HG03571 (cell line): ENCODE data around the gene HCRT.
"Not testable (repeated sequence)": the region's sequence is repeated elsewhere in the genome, so short reads cannot be mapped to it uniquely, and the experiment has no call there.

Source experiments
- ATAC-seq: cut with Tn5 transposase; IDR thresholded peaks from one replicate; pipeline ENCODE4 v1.9.1; 2021; ENCODE audit not compliant: unreplicated experiment

HCRT gene

DNA sequence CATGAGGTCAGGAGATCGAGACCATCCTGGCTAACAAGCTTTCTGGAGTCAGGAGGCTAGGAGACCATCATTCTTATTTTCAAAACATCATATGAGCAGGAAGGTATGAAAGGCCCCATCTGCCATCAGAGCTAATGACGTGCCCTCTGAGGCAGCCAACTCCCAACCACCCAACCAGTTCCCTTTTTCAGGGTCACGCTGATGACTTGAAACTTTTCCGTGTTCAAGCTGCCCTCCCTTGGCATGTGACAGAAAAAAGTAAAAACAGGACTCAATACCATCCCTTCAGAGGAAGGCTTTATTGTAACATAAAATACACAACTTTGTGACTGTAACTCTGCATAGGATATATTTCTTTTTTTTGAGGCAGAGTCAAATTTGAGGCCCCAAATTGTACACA, 13.6 kb upstream of the HCRT start:
- ATAC-seq: no peak

DNA sequence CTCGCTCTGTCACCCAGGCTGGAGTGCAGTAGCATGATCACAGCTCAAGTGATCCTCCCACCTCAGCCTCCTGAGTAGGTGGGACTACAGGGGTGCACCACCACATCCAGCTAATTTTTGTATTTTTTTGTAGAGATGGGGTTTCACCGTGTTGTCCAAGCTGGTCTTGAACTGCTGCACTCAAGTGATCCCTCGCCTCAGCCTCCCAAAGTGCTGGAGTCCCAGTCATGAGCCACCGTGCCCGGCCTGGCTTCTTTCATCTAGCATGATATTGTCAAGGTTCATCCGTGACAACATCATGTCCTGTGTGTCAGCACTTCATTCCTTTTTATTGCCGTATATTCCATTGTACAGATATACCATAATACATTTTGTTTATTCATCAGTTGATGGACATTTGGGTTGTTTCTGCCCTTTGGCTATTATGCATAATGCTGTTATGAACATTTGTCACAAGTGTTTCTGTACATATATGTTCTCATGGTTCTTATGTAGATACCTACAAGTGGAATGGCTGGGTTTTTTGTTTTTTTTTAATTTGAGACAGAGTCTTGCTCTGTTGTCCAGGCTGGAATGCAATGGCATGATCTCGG, 12.4 kb upstream of the HCRT start:
- ATAC-seq: no peak

DNA sequence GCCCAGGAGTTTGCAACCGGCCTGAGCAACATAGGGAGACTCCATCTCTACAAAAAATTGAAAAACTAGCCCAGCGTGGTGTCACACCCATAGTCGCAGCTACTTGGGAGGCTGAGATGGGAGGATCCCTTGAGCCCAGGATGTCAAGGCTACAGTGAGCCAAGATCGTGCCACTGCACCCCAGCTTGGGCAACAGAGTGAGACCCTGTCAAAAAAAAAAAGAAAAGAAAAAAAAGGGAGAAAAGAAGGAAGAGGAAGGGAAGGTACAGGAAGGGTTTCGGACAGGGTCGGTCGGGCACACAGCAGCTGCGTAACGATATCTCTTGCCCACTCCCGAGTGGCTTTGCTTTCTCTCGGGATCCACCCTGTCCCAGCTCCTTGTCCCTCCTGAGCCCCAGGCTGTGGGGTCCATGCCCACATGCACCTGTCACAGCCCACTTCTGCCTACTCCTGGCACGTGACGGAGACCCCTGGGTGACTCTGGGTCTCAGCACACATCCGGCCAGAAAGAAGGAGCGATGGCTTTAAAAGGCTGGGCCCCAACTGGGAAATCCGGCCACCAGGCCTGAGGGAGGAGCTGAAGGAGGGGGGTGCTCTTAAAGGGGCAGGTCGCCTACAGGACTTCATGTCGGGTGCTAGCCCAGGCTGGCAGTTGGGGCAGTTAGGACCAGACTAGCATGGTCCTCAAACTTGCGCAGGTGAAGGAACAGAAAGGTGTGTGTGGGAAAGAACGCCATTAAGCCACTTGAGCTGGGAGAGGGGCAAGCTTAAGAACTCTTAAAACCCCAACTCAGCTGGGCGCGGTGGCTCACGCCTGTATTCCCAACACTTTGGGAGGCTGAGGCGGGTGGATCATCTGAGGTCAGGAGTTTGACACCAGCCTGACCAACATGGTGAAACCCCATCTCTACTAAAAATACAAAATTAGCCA, 9.0 kb upstream of the HCRT start, which contains the start of gene GHDC:
GHDC (minus strand) TSS at position 526 of the 931 bp plus-strand sequence. CDS start 913 bp downstream, outside the sequence.
- ATAC-seq: peak; percentile 63

DNA sequence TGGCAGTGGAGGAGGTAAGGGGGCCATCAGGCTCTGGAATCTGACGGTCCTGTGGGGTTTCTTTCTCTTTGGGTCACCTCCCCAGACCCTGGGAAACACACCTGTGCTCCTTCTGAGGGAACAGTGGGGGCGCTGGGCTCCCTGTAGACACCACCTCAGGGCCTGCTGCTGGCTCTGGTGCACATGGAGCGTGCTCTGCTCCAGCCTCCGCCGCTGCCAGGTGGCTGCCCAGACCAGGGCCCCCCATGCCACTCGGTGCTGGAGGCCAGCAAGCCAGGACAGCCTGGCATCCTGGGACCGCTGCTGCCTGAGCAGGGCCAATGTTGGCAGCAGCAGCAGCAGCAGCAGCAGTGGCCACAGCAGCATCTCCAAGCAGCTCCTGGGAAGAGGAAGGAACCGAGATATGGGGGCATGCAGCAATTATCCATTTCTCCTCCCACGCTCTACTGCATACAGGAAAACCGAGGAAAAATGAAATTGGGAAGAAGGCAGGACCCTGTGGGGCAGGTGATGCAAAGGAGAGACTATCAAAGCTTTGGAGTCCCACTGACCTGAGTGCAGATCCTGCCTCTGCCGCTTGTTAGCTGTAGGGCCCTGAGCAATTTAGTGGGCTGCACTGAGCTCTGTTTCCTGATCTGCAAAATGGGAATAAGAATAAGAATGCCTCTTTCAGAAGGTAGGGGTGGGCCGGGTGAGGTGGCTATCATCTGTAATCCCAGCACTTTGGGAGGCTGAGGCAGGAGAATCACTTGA, 8.1 kb upstream of the HCRT start:
- no peak for ATAC-seq

DNA sequence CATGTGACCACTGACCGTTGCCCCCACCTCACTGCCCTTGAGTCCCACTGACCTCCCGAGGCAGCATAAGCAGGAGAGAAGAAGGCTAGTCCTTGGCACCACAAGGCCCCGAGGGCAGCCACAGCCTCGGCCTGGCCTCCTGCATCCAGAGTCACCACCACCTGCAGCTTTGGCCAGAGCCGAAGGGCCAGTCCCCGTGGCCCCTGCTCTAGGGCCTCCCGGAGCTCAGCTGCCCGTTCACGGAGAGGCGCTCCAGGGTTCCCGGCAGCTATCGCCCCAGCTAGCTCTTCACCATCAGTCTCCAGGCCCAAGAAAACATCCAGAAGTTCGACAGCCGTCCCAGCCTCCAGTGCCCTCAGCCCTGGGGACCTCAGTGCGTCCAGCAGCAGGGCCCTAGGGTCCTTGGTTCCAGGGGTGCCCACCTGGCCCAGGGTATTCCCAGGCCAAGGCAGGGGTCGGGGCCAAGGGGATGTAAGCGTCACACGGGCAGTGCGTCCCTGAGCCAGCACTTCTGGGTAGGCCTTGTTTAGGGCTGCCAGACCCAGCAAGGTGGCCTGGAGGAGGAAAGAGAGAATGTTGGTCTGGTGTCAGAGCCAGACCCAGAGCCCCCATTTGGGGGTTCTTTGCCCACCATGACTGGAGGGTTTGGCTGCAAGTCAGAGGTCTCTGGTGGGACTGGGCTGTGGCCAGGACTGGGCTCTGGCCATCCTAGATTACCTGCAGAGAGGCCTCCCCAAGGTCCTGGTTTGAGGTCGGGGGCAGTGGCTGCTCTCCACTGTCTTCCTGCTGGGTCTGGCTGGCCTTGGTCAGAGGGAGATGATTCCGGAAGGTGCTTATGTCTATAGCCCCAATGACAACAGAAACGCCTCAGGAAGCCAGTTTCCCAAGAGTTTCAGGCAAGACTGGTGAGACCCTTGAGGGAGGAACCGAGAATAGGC, 7.2 kb upstream of the HCRT start:
- ATAC-seq: no peak

DNA sequence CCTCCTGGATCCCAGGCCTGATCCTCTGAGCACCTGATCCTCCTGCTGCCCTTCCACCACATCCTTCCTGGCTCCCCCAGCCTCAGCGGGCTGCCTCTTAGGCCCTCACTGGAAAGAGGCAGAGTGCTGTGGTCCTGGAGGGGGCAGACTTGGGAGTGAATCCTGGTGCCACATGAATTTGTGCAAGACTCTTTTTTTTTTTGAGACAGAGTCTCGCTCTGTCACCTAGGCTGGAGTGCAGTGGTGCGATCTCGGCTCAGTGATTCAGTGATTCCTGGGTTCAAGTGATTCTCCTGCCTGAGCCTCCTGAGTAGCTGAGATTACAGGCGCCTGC, 6.0 kb upstream of the HCRT start:
- ATAC-seq: no peak

DNA sequence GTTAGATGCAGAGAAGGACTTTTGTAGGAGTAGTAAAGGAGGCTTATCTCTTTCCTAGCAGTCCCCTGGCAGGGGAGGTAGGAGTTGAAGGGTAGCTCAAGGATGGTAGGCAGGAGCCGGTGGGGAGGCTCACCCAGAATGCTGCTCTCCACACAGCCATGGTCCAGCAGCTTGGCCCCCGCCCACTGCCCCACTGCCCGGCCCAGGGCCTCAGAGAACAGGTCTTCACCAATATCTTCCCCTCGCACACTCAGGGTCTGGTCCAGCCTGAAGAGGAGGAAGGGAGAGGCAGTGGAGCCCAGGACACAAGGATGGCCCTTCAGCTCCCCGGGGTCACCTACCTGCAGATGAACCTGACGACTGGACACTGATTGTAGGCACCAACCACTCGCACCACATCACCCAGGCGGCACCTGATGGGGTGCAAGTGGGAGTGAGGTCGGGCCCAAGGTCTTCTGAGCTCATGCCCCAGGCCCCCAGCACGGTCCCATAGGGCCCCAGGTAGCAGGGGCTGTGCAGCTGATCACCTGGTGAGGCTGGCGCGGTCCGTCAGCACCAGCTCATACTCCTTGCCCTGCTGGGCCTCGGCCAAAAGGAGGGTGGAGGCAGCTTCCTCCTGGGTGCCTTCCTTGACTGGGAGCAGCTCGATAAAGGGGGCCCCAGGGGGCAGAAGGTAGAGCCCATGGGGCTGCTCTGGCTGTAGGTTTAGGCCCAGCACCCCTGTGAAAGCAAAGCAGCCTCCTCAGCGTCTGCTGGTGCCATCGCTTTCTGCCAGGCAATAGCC, 5.4 kb upstream of the HCRT start:
- ATAC-seq: no peak

DNA sequence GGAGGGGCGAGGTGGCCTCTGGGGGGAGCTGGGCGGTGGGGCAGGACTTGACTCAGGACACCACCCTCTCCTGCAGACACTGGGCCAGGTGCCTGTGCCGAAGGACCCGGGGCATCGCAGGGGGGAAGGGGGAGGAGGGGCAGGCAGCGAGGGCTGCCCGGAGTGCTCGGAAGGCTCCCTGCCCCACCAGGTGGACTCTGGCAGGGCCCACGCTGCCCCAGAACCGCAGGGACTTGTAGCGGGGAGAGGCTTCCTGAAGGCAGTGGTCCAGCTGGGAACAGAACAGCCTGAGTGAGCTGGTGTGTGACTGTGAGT, 4.4 kb upstream of the HCRT start:
- ATAC-seq: no peak

DNA sequence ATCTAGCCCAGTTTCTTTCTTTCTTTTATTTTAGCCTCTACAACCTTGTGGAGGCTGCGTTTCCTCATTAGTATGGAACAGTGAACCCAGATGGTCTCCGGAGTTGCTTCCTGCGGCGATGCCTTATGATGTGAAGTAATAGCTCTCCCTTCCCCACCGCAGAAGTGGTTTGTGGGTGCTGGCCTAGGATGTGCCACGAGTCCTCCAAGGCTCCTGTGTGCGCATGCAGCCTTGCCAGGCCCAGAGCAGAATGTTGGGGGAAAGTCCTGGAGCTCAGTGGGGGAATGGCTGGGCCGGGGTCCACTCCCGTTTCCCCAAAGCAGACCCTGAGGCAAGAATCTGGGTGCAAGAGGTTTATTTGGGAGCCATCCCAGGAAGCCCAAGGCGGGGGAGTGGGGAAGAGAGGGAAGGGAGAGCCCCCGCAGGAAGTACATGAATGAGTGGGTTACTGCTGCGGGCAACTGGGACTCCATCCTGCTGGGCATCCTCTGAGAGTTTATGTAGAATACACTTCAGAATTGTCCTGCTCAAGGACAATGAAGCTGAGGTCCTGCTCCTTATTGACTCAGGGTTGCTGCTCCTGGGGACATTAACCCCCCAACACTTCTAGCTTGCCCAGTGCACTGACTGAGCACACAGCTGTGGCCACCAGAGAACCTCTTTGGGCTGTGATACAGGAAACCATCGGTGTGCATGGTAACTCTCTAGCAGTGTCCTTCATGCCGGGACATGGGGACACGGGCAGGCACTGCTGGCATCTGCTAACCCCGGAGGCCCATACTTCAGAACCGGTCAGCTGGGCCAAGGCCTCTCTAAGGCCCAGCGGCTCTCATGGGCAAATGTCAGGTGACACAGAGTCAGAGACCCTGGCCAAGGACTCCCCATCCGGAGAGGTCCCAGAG, 3.7 kb upstream of the HCRT start:
- ATAC-seq: no peak

DNA sequence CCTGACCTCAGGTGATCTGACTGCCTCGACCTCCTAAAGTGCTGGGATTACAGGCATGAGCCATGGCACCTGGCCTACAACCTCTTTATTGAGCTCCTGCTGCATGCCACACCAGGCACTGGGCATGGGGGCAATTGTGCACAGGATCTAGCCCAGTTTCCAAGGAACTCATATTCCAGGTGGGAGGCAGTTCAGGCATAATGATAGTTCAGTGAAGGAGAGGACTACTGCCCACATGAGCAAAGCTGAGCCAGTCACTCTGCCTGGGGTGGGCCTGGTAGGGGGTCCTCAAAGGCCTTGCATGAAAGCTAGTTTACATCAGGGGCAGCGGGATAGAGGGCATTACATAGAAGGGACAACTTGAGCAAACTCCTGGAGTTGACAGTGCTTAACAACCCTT, 2.6 kb upstream of the HCRT start:
- ATAC-seq: no peak

DNA sequence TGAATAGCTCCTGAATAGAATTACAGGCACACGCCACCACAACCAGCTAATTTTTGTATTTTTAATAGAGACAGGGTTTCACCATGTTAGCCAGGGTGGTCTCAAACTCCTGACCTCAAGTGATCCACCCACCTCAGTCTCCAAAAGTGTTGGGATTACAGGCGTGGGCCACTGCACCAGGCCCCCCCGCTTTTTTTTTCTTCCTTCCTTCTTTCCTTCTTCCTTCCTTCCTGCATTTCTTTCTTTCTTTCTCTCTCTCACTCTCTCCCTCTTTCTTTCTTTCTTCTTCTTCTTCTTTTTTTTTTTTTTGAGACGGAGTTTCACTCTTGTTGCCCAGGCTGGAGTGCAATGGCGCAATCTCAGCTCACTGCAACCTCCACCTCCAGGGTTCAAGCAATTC, 939 bp upstream of the HCRT start:
- not testable (repeated sequence) for ATAC-seq

DNA sequence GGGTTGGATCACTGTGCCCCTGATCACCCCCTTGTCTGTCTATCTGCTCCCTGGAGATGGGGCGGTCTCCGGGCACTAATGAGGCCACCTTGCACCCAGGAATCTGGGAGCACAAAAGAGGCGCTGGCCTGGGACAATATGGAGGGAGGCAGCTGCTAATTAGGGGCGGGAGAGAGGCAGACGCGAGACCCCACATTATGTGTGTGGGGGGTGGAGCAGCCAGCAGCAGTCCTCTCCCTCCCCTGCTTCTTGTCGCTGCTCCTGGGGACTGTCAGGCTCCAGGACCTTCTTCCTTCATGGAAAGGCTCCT, 324 bp upstream of the HCRT start:
- ATAC-seq: no peak

DNA sequence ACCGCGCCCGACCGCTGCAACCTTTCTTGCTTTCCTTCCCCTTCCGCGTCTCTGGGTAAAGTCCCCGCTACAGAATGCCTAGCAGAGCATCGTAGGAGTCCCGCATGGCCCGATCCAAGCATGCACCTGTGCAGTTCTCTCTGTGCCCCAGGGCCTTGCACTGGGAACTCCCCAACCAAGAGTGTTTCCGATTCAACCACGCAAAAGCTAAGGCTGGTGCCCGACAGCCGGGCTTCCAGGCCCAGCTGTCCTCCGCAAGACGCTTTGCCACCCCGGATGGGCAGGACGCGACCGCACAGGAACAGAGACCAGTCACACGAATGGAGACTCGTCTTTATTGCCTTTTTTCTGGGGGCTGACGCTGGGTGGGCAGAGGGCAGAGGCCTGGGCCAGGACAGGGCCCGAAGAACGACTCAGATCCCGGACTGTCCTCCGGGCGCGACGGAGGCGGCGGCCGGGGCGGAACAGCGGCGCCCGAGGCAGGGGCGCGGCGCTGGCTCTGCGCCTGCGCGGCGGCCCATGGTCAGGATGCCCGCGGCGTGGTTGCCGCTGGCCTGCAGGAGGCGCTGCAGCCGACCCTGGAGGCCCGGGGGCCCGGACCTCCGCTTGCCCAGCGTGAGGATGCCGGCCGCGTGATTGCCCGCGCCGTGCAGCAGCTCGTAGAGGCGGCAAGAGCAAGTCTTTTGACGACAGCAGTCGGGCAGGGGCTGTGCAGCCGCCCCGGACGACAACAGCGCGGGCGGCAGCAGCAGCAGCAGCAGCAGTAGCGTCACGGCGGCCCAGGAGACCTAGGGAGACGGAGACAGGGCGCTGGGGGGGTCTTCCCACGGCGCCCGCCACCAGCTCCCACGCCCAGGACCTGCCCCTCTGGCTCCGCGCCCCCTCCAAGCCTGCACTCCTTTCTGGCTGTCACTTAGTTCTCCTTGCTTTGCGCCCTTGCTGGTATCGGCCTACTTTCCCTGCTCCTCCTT, 1.2 kb downstream of the HCRT start:
- peak; percentile 55 for ATAC-seq

DNA sequence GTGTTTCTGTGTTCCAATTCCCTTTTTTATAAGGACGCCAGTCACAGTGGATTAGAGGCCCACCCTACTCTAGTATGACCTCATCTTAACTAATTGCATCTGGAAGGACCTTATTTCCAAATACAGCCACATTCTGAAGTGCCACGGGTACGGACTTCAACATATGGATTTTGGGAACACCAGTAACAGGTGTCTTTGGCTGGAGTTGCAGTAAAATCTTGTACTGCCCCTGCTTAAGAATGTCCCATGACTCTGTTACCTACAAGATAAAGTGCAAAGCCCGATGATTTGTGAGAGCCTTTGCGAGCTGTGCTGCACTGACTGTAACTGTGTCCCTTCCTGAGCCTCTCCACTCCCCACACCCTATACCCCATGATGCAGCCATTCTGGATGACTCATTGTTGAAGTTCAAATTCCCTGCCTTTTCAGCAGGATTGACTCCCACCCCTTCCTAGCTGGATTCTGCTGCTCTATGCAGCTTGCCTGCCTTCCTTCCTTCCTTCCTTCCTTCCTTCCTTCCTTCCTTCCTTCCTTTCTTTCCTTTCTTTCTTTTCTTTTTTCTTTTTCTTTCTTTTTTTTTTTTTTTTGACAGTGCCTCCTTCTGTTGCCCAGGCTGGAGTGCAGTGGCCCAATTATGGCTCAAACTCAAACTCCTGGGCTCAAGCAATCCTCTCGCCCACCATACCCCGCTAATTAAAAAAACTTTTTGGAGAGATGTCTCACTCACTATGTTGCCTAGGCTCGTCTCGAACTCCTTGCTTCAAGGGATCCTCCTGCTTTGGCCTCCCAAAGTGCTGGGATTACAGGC, 2.1 kb downstream of the HCRT start:
- no peak for ATAC-seq

DNA sequence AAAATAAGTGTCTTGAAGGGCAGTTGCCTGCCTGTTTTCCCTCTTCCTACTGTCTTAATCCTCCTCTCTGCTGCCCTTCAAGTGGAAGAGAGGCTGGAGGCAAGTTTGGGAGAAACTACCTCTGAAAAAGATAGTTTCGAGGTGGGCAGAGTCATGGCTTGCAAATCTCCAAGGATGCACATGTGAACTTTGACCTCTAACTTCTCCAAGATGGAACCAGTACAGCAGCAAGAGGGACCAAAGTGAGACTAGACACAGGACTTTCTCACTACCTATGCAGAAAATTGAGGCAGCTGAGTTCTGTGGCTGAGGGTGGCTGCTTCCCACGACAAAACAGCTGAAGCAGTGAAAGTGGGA, 3.4 kb downstream of the HCRT start:
- ATAC-seq: no peak

DNA sequence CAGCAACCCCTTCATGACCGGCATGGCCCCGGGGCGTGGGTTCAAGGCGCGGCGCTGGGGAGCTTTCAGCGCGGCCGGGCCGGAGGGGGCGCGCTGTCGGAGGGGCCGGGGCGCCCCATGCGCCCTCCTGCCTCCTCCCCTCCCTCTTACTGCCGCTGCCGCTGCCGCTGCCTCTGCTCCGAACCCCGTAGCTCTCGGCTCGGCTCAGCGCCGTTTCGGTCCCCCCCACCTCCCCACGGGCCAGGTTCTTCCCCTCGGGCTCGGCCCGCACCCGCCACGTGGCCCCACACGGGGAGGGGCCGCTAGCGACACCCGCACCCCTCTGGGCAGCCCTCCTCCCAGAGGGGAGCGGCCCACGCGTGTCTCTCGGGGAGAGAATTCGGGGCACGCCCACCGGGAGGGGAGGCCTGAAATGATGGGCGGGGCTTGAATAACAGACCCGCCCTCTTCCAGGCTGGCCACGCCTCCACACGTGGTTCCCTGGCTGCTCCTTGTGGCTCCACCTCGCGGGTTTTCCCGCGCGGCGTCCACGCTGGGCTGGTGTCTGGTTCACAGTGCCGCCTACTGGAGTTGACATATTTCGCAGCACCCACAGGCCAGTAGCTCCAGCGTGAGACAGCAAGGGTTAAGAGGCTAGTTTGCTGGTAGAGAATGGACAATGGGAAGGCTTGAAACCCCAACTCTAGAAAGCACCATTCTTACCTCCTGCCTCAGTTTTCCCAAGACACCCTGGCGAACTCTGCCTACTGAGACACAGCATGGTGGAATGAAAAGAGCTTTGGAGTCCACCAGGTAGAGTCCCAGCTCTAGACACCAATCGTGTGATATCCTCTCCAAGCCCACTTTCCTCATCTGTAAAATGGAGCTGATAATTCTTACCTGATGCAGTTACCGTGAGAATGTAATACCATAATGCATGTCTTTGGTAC, 4.1 kb downstream of the HCRT start, which contains the start of gene KCNH4:
KCNH4 (minus strand) TSS at position 221 of the 929 bp plus-strand sequence; CDS start at position 24, 197 bp downstream.
- peak; percentile 37 for ATAC-seq
